H9 (cell line): ENCODE data around the gene ACOX3. TPM values are rescaled to one million over a fixed set of nuclear protein-coding genes. Genes with fewer than 3 reads are reported as not detected.

Experiments
- DNase-seq: peaks from one replicate; pipeline ENCODE4 v3.0.0-alpha.2; 2017
- H2AFZ ChIP-seq: one replicate; pipeline ENCODE4 v1.6.1; 2013; ENCODE audit warnings: mild to moderate bottlenecking, low read length, control low read depth, moderate library complexity
- H2AK5ac ChIP-seq: 2 replicates; pipeline ENCODE4 v1.6.1; 2013; ENCODE audit warnings: low read length, control low read depth, mixed read lengths; ENCODE audit not compliant: insufficient read length
- H2BK120ac ChIP-seq: one replicate; pipeline ENCODE4 v1.6.1; 2013; ENCODE audit warnings: low read depth, mild to moderate bottlenecking, low read length, control low read depth, inconsistent platforms; ENCODE audit not compliant: poor library complexity, severe bottlenecking
- H2BK12ac ChIP-seq: 2 replicates; pipeline ENCODE4 v1.6.1; 2013; ENCODE audit warnings: low read length, control low read depth, mixed read lengths, low read depth; ENCODE audit not compliant: insufficient read length
- H2BK15ac ChIP-seq: 2 replicates; pipeline ENCODE4 v1.6.1; 2013; ENCODE audit warnings: low read depth, low read length, control low read depth
- H2BK20ac ChIP-seq: one replicate; pipeline ENCODE4 v1.6.1; 2013; ENCODE audit warnings: low read depth, mild to moderate bottlenecking, low read length, control low read depth, inconsistent platforms; ENCODE audit not compliant: poor library complexity, severe bottlenecking
- H2BK5ac ChIP-seq: 2 replicates; pipeline ENCODE4 v1.6.1; 2013; ENCODE audit warnings: low read length, control low read depth, mixed read lengths; ENCODE audit not compliant: insufficient read length
- H3K14ac ChIP-seq: 2 replicates; pipeline ENCODE4 v1.6.1; 2013; ENCODE audit warnings: low read length, control low read depth; ENCODE audit not compliant: insufficient read depth
- H3K18ac ChIP-seq: 2 replicates; pipeline ENCODE4 v1.6.1; 2013; ENCODE audit warnings: low read depth, mild to moderate bottlenecking, mixed read lengths, low read length, control low read depth; ENCODE audit not compliant: insufficient read length
- H3K23ac ChIP-seq: 2 replicates; pipeline ENCODE4 v1.6.1; 2013; ENCODE audit warnings: low read length, control low read depth, mixed read lengths, low read depth; ENCODE audit not compliant: insufficient read length
- H3K23me2 ChIP-seq: 2 replicates; pipeline ENCODE4 v1.6.1; 2013; ENCODE audit warnings: low read depth, mild to moderate bottlenecking, mixed read lengths, low read length, control low read depth; ENCODE audit not compliant: insufficient read length, poor library complexity, severe bottlenecking
- H3K27ac ChIP-seq: 2 replicates; pipeline ENCODE4 v1.5.1; 2013; ENCODE audit warnings: low read length, control low read depth, mixed read lengths, low read depth; ENCODE audit not compliant: insufficient read length
- H3K27me3 ChIP-seq: 2 replicates; pipeline ENCODE4 v1.6.1; 2013; ENCODE audit warnings: low read length, control low read depth, inconsistent platforms; ENCODE audit not compliant: insufficient read depth
- H3K4ac ChIP-seq: 2 replicates; pipeline ENCODE4 v1.6.1; 2013; ENCODE audit warnings: low read depth, mild to moderate bottlenecking, control low read depth, inconsistent platforms, low read length, moderate library complexity
- H3K4me1 ChIP-seq: 2 replicates; pipeline ENCODE4 v1.6.1; 2013; ENCODE audit warnings: low read length, control low read depth, inconsistent platforms; ENCODE audit not compliant: insufficient read depth
- H3K4me2 ChIP-seq: 2 replicates; pipeline ENCODE4 v1.6.1; 2013; ENCODE audit warnings: low read length, control low read depth, mixed read lengths; ENCODE audit not compliant: insufficient read length, insufficient read depth
- H3K56ac ChIP-seq: 2 replicates; pipeline ENCODE4 v1.6.1; 2013; ENCODE audit warnings: low read depth, mild to moderate bottlenecking, mixed read lengths, low read length, control low read depth; ENCODE audit not compliant: insufficient read length
- H3K79me1 ChIP-seq: 2 replicates; pipeline ENCODE4 v1.6.1; 2013; ENCODE audit warnings: low read depth, mild to moderate bottlenecking, moderate library complexity, low read length, control low read depth, inconsistent platforms; ENCODE audit not compliant: insufficient read depth, poor library complexity, severe bottlenecking
- H3K79me2 ChIP-seq: 2 replicates; pipeline ENCODE4 v1.6.1; 2013; ENCODE audit warnings: low read length, control low read depth, inconsistent platforms; ENCODE audit not compliant: insufficient read depth
- H3K9ac ChIP-seq: 2 replicates; pipeline ENCODE4 v1.6.1; 2013; ENCODE audit warnings: low read length, control low read depth, mixed read lengths; ENCODE audit not compliant: insufficient read length; ENCODE audit errors: extremely low read depth
- H3K9me3 ChIP-seq: one replicate; pipeline ENCODE4 v1.6.1; 2013; ENCODE audit warnings: low read depth, low read length, inconsistent platforms; ENCODE audit not compliant: control insufficient read depth
- H3T11ph ChIP-seq: one replicate; pipeline ENCODE4 v1.6.1; 2013; ENCODE audit warnings: mild to moderate bottlenecking, low read length, control low read depth, inconsistent platforms
- H4K20me1 ChIP-seq: one replicate; pipeline ENCODE4 v1.6.1; 2013; ENCODE audit not compliant: control insufficient read depth, insufficient read length, insufficient read depth
- H4K5ac ChIP-seq: 2 replicates; pipeline ENCODE4 v1.6.1; 2013; ENCODE audit warnings: low read depth, mild to moderate bottlenecking, mixed read lengths, low read length, control low read depth; ENCODE audit not compliant: insufficient read length
- H4K8ac ChIP-seq: replicated peaks from 2 replicates; pipeline ENCODE4 v1.6.1; 2013; ENCODE audit warnings: low read length, control low read depth, mixed read lengths, low read depth; ENCODE audit not compliant: insufficient read length
- H4K91ac ChIP-seq: 2 replicates; pipeline ENCODE4 v1.6.1; 2013; ENCODE audit warnings: low read depth, mild to moderate bottlenecking, moderate library complexity, mixed read lengths, low read length, control low read depth; ENCODE audit not compliant: insufficient read length
- H3K27ac Mint-ChIP-seq, 3 experiments: 2 replicates in 2 of 3; 3 replicates in 1 of 3; pipeline ENCODE4 v1.8.0; 2020 to 2021; ENCODE audit warnings: mixed read lengths in 3 of 3, mild to moderate bottlenecking in 1 of 3, moderate library complexity in 1 of 3
- H3K27me3 Mint-ChIP-seq: 2 replicates; pipeline ENCODE4 v1.8.0; 2021; ENCODE audit warnings: low read depth, mild to moderate bottlenecking, moderate library complexity, mixed read lengths
- H3K36me3 Mint-ChIP-seq, 3 experiments: 2 replicates in 2 of 3; 3 replicates in 1 of 3; pipeline ENCODE4 v1.8.0; 2020 to 2021; ENCODE audit warnings: low read depth in 3 of 3, mixed read lengths in 3 of 3; ENCODE audit not compliant: insufficient read depth in 1 of 3
- H3K4me1 Mint-ChIP-seq, 2 experiments: 2 replicates each; pipeline ENCODE4 v1.8.0; 2020; ENCODE audit warnings: mixed read lengths in 2 of 2
- H3K4me3 Mint-ChIP-seq, 2 experiments: 2 replicates in 1 of 2; 3 replicates in 1 of 2; pipeline ENCODE4 v1.8.0; 2020 to 2021; ENCODE audit warnings: mild to moderate bottlenecking in 2 of 2, mixed read lengths in 2 of 2, moderate library complexity in 1 of 2
- H3K9me3 Mint-ChIP-seq, 2 experiments: 2 replicates in 1 of 2; 3 replicates in 1 of 2; pipeline ENCODE4 v1.8.0; 2020; ENCODE audit warnings: mild to moderate bottlenecking in 2 of 2, mixed read lengths in 2 of 2, moderate library complexity in 1 of 2
- WGBS: extraction: QIAGEN DNeasy Blood & Tissue Kit; methylation state at CpG from one replicate; pipeline ENCODE4 v1.1.7; 2013; ENCODE audit warnings: missing lambda C conversion rate, low lambda C conversion rate, mixed read lengths; ENCODE audit not compliant: insufficient read length; ENCODE audit errors: extremely low coverage; 5-methylcytosine and 5-hydroxymethylcytosine counted together
- total RNA-seq: library from RNA; stranded (reverse); gene quantifications from 2 replicates; pipeline ENCODE4 v1.2.1, GENCODE V29; 2021
- TF ChIP-seq, protein P1 (sequence below): fragments of 200-600 bp; sonication (generic); conservative IDR thresholded peaks from 3 replicates; pipeline ENCODE4 v1.8.0; 2021; ENCODE audit warnings: antibody characterized with exemption, mild to moderate bottlenecking

Gene ACOX3
- total RNA-seq, 1 experiment from 2014 or later, result 13.8 TPM

DNA sequence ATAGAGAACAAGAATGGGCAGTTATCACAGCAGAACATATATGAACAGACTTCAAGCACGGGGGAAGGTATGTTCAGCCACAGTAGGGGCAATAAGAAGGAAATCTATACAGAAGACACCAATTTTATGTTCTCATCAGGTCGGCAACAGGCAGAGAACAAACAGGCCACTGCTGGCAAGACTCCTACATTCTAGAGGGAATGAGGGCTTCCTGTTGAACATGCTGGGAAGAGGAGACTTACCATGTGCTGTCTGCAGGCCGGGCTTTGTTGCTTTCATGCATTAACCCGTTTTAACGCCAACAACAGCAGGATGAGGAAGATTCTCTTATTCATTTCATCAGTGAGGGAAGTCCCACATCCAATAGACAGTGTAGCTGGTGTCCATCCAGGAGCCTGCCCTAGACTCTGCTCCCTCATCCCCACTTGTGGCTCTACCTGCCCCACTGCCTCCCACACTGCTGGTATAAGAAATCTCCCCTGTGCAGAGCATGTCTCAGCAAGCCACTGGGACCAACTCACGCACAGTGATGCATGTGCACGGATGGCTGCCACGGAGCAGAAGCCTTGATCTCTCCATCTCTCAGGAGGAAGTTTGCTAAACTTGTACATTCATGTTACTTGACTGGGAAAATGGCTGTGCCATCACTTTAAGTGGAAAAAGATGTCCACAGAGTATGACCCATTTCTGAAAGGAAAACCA lies 84.5 kb downstream of the ACOX3 start:
- Histone ChIP-seq H4K91ac (no peak overlapping the region), H2BK20ac (no peak overlapping the region), H2BK12ac (no peak overlapping the region), H3K23me2 (no peaks in the 10 kb centered on the region), H3K18ac (no peak overlapping the region), H3K14ac (no peak overlapping the region), H4K8ac (no peak overlapping the region), H3K4me2 (no peak overlapping the region), H4K20me1 (no peaks in the 10 kb centered on the region), H3K27me3 (peaks cover 9% of the 10 kb centered on the region), H3K56ac (no peak overlapping the region), H3K4ac (no peak overlapping the region), H2AK5ac (no peak overlapping the region), H3T11ph (no peak overlapping the region), H2BK120ac (no peak overlapping the region), H3K27ac (no peak overlapping the region), H3K9ac (no peak overlapping the region), H3K9me3 (no peaks in the 10 kb centered on the region), H3K79me2 (no peaks in the 10 kb centered on the region), H2BK15ac (no peak overlapping the region), H4K5ac (no peak overlapping the region), H3K4me1 (peaks cover 13% of the 10 kb centered on the region), H2BK5ac (no peak overlapping the region), H3K23ac (peak overlapping the region; percentile 16), H2AFZ (no peak overlapping the region), H3K79me1 (no peaks in the 10 kb centered on the region)
- Mint-ChIP-seq H3K4me1 (peaks cover 46 to 49% of the 10 kb centered on the region in 2 experiments), H3K4me3 (no peak overlapping the region), H3K27ac (no peak overlapping the region), H3K36me3 (peaks cover 4 to 15% (median 4%) of the 10 kb centered on the region in 3 experiments; a peak in 3 of 7 replicates), H3K27me3 (peaks cover 38% of the 10 kb centered on the region), H3K9me3 (peaks cover 3 to 4% of the 10 kb centered on the region in 2 experiments; a peak in 3 of 5 replicates)
- TF ChIP-seq, protein P1, sequence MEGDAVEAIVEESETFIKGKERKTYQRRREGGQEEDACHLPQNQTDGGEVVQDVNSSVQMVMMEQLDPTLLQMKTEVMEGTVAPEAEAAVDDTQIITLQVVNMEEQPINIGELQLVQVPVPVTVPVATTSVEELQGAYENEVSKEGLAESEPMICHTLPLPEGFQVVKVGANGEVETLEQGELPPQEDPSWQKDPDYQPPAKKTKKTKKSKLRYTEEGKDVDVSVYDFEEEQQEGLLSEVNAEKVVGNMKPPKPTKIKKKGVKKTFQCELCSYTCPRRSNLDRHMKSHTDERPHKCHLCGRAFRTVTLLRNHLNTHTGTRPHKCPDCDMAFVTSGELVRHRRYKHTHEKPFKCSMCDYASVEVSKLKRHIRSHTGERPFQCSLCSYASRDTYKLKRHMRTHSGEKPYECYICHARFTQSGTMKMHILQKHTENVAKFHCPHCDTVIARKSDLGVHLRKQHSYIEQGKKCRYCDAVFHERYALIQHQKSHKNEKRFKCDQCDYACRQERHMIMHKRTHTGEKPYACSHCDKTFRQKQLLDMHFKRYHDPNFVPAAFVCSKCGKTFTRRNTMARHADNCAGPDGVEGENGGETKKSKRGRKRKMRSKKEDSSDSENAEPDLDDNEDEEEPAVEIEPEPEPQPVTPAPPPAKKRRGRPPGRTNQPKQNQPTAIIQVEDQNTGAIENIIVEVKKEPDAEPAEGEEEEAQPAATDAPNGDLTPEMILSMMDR, result no peak
- no CpG with 5 or more reads among the region's 8 CpGs for WGBS
- DNase-seq, result peak; percentile 24
